WI38 (cell line): ENCODE measurements around the gene PEAK1.

Experiments used
- H3K4me3 ChIP-seq: 2 replicates; pipeline ENCODE4 v1.5.1; 2011; ENCODE audit warnings: low read depth, mild to moderate bottlenecking, control low read depth, low read length
- CTCF ChIP-seq: IDR thresholded peaks from 2 replicates; pipeline ENCODE4 v1.5.1; 2012; ENCODE audit warnings: low read depth, mild to moderate bottlenecking, control low read depth, low read length

The PEAK1 gene

GRCh38 chr15:77083381-77084160, 336.3 kb downstream of the PEAK1 start:
- no peak for TF ChIP-seq CTCF
- no peak overlapping the region for H3K4me3 ChIP-seq

GRCh38 chr15:77081971-77082370, 337.9 kb downstream of the PEAK1 start:
- no peak overlapping the region for H3K4me3 ChIP-seq
- no peak for TF ChIP-seq CTCF

- H3K4me3 ChIP-seq = no peak overlapping the region
- TF ChIP-seq CTCF = no peak
Observed at GRCh38 chr15:77076323-77076915, 343.5 kb downstream of the PEAK1 start.

GRCh38 chr15:77075528-77075927, 344.4 kb downstream of the PEAK1 start:
- TF ChIP-seq CTCF = no peak
- no peak overlapping the region for H3K4me3 ChIP-seq

- TF ChIP-seq CTCF = no peak
- H3K4me3 ChIP-seq = no peak overlapping the region
Observed at GRCh38 chr15:77074350-77074749, 345.6 kb downstream of the PEAK1 start.

GRCh38 chr15:77071305-77072223, 348.3 kb downstream of the PEAK1 start:
- H3K4me3 ChIP-seq = peak overlapping the region; percentile 79
- no peak for TF ChIP-seq CTCF
